ENCODE data around the gene SCUBE3.

SCUBE3 gene

GRCh38 chr6:35272005-35272404, 58.2 kb downstream of the SCUBE3 start:
- no peak for DNase-seq (ENCODE audit: low spot score)

- no peak for DNase-seq (ENCODE audit: low spot score)
Measured at GRCh38 chr6:35273822-35274559, 60.2 kb downstream of the SCUBE3 start.

- no peak for DNase-seq (ENCODE audit: low spot score)
Measured at GRCh38 chr6:35275744-35276260, 62.0 kb downstream of the SCUBE3 start.

GRCh38 chr6:35278708-35279107, 65.0 kb downstream of the SCUBE3 start:
- DNase-seq (ENCODE audit: low spot score) = no peak

GRCh38 chr6:35280903-35281302, 67.1 kb downstream of the SCUBE3 start:
- DNase-seq (ENCODE audit: low spot score) = no peak

- no peak for DNase-seq (ENCODE audit: low spot score)
Measured at GRCh38 chr6:35282472-35282871, 68.7 kb downstream of the SCUBE3 start.

- no peak for DNase-seq (ENCODE audit: low spot score)
Measured at GRCh38 chr6:35283361-35283760, 69.6 kb downstream of the SCUBE3 start.

- DNase-seq (ENCODE audit: low spot score) = no peak
Measured at GRCh38 chr6:35287671-35288396, 74.1 kb downstream of the SCUBE3 start.

GRCh38 chr6:35288834-35289233, 75.1 kb downstream of the SCUBE3 start:
- DNase-seq (ENCODE audit: low spot score) = no peak

GRCh38 chr6:35291491-35291890, 77.7 kb downstream of the SCUBE3 start:
- DNase-seq (ENCODE audit: low spot score) = no peak

- DNase-seq (ENCODE audit: low spot score) = no peak
Measured at GRCh38 chr6:35292494-35292893, 78.7 kb downstream of the SCUBE3 start.

GRCh38 chr6:35293681-35294080, 79.9 kb downstream of the SCUBE3 start:
- DNase-seq (ENCODE audit: low spot score) = no peak

- peak; percentile 63 for DNase-seq (ENCODE audit: low spot score)
Measured at GRCh38 chr6:35294308-35294945, 80.7 kb downstream of the SCUBE3 start.

GRCh38 chr6:35295036-35295435, 81.3 kb downstream of the SCUBE3 start:
- DNase-seq (ENCODE audit: low spot score) = no peak

- DNase-seq (ENCODE audit: low spot score) = no peak
Measured at GRCh38 chr6:35295521-35296315, 82.0 kb downstream of the SCUBE3 start.

GRCh38 chr6:35296931-35297600, 83.3 kb downstream of the SCUBE3 start:
- DNase-seq (ENCODE audit: low spot score) = no peak

- DNase-seq (ENCODE audit: low spot score) = peak; percentile 90
Measured at GRCh38 chr6:35297601-35298481, 84.1 kb downstream of the SCUBE3 start, which contains the start of gene DEF6. DEF6 (plus strand) TSS chr6:35297818; CDS start chr6:35297857, 39 bp downstream.

GRCh38 chr6:35298625-35299140, 84.9 kb downstream of the SCUBE3 start:
- DNase-seq (ENCODE audit: low spot score) = peak; percentile 31

GRCh38 chr6:35299674-35300073, 85.9 kb downstream of the SCUBE3 start:
- DNase-seq (ENCODE audit: low spot score) = peak; percentile 25

GRCh38 chr6:35300848-35301247, 87.1 kb downstream of the SCUBE3 start:
- DNase-seq (ENCODE audit: low spot score) = peak; percentile 67

Data from CD4-positive, alpha-beta T cell treated with Interleukin-15 for 4 hours (primary cell).